NOMO-1 treated with dmso at 0.1 percent for 144 hours (cell line): ENCODE results near the gene SIM1.
"Not testable (repeated sequence)": the region's sequence is repeated elsewhere in the genome, so short reads cannot be mapped to it uniquely, and the experiment has no call there.

Source experiments
- DNase-seq: peaks from one replicate; lab custom pipeline; 2025; ENCODE audit not compliant: unreplicated experiment; lab: John Stamatoyannopoulos, UW

The SIM1 gene

DNA sequence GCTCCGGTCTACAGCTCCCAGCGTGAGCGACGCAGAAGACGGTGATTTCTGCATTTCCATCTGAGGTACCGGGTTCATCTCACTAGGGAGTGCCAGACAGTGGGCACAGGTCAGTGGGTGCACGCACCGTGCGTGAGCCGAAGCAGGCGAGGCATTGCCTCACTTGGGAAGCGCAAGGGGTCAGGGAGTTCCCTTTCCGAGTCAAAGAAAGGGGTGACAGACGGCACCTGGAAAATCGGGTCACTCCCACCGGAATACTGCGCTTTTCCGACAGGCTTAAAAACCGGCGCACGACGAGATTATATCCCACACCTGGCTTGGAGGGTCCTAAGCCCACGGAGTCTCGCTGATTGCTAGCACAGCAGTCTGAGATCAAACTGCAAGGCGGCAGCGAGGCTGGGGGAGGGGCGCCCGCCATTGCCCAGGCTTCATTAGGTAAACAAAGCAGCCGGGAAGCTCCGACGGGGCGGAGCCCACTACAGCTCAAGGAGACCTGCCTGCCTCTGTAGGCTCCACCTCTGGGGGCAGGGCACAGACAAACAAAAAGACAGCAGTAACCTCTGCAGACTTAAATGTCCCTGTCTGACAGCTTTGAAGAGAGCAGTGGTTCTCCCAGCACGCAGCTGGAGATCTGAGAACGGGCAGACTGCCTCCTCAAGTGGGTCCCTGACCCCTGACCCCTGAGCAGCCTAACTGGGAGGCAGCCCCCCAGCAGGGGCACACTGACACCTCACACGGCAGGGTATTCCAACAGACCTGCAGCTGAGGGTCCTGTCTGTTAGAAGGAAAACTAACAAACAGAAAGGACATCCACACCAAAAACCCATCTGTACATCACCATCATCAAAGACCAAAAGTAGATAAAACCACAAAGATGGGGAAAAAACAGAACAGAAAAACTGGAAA lies 109.7 kb downstream of the SIM1 start:
- DNase-seq: not testable (repeated sequence)

DNA sequence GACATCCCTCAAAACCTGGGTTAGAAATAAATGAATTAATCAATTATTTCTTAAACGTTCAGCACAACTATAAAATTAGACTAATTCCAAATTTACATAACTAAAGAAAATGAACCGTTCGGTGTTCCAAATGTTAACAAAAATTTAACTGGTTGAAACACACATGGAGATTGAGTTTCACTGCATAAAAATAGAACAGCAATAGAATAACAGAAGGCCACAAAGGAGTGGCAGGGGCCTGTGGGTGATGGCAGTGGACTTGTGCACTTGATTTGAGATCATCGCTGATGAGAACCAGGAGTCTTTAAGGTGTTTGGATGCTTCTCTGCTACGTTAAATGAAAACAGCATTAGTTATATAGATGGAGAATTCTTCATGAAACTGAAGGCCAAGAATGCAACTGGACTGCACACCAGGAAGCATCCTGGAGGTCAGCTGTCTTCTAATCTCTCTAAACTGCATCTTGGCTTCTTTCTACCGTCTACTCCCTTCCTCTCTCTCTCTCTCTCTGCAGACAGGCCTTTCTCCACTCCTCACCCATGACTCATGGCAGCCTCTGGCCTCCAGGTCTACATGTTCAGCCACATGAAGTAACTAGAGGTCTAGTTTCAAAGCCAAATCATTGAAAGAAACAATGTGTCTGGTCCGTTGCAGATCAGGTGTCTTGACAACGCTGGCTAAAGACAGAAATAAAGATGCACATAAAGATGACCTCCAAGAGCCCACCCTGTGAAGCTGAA lies 111.3 kb downstream of the SIM1 start:
- DNase-seq: no peak

DNA sequence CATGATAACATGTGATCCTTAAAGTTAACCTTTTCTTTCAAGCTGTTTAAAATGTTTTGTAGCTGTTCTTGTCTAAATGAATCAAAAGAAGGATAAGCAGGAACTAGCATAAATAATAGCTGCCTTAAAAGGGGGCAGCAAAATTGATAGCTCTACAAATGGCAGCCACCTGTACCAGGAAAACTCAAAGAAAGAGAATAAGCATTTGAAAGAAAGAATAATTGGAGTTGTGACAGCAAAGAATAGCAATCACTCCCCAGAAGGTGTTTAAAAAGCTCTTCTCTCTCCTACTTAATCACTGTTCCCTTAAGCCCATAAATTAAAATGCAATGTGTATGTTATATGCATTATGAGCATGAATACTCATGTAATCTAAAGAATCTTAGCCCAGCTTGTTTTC lies 114.6 kb downstream of the SIM1 start:
- no peak for DNase-seq

DNA sequence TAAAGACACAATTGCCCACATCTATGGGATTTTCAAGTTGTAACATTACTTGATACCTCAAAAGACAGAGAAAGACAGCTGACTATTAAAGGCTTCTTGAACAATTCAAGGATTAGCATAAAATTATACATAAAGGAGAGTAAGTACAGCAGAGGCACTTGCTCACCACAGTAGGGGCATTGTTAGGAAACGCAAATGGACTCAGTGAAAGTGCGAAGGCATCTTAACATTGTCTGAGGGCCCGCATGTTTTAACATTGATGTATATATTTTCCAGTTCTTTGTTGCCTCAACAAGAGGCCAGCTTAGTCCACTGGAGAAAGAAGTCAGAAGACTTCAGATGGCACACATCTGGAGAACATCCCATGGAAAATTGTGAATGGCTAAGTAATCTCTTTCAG lies 115.4 kb downstream of the SIM1 start:
- no peak for DNase-seq

DNA sequence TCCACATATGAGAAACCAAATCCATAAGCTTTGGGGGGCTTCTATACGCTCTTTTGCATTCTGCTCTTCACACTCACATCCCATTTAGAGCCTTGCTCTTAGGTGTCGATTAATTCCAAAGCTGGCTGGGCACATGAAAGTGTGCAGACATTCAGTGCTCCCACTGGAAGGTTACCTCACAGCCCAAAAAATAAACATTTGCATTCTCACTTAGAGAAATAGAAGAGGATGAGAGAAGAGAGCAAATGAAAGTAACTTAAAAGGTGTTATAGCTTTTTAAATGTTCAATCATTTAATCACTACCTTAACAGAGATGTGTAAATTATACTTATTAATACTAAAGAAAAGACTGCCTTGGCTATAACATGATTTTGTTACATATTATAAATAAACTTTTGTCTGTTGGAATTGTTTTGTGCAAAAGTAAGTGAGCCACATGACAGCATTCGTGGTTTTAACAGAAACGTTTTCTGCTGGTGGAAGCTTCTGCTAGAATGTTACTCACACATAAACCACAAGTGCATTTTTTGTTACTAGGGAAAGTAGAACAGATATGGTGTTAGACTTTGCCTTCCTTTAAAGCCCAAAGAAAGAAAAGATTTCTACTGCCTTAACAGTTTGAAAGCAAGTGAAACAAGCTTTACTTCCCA lies 116.7 kb downstream of the SIM1 start:
- no peak for DNase-seq

DNA sequence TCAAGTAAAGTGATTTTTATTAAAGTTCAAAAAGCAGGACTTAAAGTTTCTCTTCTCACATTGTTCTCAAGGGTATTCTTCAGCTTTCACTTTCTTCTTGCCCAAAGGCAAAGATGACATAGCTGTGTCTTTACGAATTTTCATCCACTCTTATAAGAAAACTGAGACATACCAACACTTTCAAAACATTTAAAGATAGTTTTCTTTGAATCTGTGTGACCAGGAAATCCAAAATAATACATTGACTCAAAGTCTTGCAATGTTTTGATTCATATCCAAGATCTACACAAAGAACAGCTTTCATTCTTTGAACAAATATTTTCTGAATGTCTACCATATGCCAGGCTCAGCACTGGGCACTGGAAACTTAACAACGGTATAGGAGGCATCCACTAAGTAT lies 117.9 kb downstream of the SIM1 start:
- DNase-seq: no peak

DNA sequence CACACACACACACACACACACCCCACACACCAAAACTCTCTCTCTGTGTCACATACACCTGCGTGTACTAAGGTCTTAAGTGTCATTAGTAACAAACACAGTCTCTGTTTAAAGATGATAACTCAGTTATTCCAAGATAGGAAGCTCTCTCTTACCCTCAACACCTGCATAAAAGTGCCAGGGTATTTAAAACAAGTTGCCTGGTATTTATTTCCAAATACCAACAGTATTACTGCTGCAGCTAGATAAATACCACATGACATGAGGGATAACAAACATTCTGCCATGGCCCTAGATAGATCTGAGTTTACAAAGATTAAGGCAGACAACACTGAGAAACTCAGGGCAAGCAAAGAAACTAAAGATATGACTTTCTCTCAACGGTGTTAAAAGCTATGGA lies 118.5 kb downstream of the SIM1 start:
- no peak for DNase-seq

DNA sequence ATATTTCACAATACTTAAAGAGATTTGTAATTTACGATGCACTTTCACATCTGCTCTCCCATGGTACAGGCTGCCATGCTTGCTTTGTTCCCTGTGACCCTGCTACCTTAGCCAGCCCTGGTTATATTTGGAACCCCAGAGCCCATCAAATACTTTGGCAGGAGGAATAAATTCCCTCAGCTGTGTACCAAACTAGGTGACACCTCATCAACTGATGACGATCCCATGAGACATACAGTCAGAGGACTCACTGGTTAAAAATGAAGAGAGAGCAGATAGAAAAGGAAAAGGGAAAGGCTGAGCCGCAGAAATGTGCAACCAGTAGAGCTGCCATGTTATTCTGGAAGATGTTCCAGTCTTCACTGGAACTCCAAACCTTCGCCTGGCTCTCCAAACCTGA lies 120.0 kb downstream of the SIM1 start:
- no peak for DNase-seq

DNA sequence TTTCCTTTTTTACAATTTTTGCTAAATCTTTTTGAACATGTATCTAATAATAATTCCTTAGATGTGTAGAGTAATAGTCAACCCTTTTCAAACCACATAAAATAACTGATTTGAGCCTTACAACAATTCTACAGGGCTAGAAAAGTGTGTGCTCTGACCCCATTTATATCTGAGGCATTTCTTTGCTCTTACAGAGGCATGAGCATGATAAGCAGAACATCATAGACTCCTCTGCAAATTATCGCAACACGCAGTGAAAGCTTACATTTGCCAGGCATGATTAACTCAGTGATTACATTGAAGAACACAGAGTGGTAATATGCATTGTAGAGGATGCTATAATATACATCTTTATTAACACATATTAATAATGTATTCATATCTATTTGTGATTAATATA lies 120.4 kb downstream of the SIM1 start:
- no peak for DNase-seq

DNA sequence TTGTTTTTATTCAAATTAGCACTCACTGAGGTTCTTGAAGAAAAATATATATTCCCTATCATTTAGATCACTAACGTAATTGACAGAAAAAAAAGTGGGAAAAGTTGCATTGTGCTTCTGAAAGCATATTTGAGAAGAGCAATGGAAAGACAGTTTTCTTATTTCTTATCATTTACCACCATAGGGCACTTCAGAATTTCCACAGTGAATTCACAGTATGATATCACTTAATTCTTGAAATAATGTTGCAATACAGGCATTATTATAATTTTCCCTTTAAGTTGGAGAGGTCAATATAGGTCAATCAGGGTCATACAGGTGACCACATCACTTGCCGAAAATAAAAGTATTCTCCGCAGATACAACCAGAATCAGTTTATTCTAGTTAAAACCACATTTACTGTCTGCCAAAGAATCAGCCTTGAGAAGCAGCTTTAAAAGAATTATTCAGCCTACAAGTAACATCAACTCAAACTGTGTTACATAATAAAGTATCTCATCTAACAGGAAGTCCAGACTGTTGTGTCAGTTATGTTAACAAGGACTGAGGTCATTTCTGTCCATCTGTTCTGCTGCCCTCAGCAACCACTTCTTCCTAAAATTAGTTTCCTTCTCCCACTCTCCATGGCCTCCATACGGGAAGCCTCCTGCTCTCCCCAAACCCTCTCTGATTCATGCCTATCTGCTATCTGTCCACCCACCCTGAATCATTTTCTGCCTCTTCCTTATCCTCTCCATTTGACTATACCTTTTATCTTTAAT lies 121.2 kb downstream of the SIM1 start:
- DNase-seq: no peak

DNA sequence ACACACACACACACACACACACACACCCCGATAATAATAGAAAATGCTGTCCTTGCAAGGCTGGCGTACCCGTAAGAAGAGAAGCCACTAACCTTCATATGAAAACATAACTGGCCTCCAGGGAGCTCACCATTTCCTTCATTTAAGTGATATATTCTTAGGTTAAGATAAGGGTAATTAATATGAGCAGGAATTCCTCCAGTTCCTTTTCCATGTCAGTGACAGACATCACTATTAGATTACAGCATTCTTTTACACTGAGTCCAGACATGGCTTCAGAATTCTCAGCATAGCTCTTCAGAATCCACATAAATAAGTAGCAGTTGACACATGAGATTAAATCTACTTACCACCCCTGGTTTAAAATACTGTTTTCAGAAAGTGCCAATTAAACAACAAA lies 121.9 kb downstream of the SIM1 start:
- DNase-seq: no peak

DNA sequence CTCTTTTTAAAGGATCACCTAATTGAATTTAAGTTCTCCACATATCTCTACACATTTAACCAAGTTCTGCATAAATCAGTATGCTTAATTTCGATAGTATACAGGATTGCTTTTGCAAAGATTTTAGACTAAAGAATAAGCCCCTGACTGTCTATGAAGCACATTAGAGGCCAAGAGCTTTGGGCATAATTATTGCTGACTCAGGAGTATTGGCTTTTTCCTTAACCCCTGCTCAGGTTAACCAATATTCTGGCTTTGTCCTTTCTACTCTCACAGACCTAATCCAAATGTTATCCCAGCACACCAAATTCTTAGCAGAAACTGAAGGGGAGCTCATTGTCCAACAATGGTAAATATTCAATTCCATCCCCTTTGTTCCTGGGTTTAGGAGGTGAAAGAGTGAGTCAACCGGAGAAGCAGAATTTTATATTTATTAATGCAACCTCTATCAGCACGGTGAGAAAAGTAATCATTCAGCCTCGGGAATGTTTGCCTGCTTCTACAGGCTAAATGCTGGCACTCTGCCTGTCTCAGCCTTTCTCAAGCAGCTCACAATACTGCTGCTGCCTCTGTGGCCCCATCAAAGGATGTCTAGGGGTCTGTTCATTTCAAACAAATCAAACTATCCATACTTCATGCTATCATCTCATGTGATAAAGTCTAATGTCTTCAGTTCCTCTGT lies 125.0 kb downstream of the SIM1 start:
- no peak for DNase-seq

DNA sequence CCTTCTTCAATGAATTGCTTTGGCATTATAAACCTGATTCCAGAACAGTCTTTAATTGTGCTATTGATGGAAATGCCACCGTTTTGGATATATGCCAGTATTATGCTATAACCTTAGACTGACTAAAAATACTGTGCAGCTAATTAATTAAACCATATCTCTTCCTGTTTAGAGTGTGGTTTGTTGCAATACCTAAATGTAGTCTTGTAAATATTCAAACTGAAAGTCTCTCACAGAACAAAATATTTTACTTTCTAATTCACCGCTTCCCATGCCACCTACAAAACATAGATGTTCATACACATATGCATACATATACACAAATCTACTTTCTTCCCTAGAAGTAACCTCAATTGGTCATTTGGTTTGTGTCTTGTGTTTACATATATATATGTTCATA lies 126.6 kb downstream of the SIM1 start:
- DNase-seq: no peak

DNA sequence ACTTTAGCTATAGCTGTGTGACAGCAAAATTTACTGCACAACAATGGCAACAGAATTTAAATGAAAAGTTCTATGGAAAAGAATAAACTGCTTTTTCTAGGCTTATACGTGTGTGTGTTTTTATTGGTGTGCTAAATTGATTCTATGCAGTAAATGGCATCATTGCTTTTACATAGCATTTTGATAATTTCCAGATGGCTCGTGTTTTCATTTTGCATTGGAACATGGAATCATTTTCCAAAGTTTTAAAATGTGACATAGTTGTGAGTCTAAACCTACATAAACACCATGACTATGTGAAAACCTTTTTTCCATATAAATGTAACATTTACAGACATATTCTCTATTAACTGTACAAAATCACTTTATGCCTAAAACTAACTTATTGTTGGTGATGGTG lies 127.8 kb downstream of the SIM1 start:
- DNase-seq: no peak

DNA sequence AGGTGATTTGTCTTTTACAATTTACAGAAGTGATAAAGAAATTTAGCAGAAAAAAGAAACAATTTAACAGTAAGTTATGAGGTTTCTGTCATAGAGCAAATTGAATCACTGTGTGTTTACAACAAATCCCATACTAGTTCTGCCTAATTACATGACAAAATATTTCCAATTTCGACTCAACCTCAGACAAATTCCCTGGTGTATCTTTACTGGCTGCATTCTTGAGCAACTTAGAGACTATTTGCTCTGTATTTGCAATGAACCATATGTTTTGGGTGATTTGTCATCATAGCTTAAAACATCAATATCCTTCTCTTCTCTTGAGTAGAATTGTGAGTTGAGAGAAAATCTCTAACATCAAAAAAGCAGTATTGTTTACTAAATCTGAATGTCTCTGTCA lies 128.7 kb downstream of the SIM1 start:
- DNase-seq: no peak
